COLO668 (cell line): ENCODE measurements around the gene XPNPEP3.
A peak's percentile ranks its signal among the peaks of the same experiment; 100 is the strongest.
"Not testable (repeated sequence)": the region's sequence is repeated elsewhere in the genome, so short reads cannot be mapped to it uniquely, and the experiment has no call there.

Experiments used
- DNase-seq: peaks from one replicate; lab custom pipeline; 2025; ENCODE audit not compliant: unreplicated experiment; lab: John Stamatoyannopoulos, UW

Gene XPNPEP3

GRCh38 chr22:40856513-40857308, at the start of gene XPNPEP3, which contains the start of gene ST13:
XPNPEP3 (plus strand) TSS chr22:40857148; CDS start chr22:40857182, 34 bp downstream.
ST13 (minus strand) TSS chr22:40856639; CDS start chr22:40856540, 99 bp downstream.
- DNase-seq = peak; percentile 97

GRCh38 chr22:40808018-40808841, 48.7 kb upstream of the XPNPEP3 start:
- no peak for DNase-seq

- no peak for DNase-seq
These were observed 43.0 kb upstream of the XPNPEP3 start for GRCh38 chr22:40813912-40814315.

GRCh38 chr22:40817737-40818136, 39.2 kb upstream of the XPNPEP3 start:
- no peak for DNase-seq

GRCh38 chr22:40818192-40818746, 38.7 kb upstream of the XPNPEP3 start:
- no peak for DNase-seq

- peak; percentile 94 for DNase-seq
These were observed 38.0 kb upstream of the XPNPEP3 start, which contains the start of gene SLC25A17 for GRCh38 chr22:40818747-40819598. SLC25A17 (minus strand) TSS chr22:40819346; CDS start chr22:40819248, 98 bp downstream.

- no peak for DNase-seq
These were observed 37.3 kb upstream of the XPNPEP3 start for GRCh38 chr22:40819599-40820140.

GRCh38 chr22:40823426-40823825, 33.5 kb upstream of the XPNPEP3 start:
- no peak for DNase-seq

GRCh38 chr22:40826292-40826691, 30.7 kb upstream of the XPNPEP3 start:
- DNase-seq = not testable (repeated sequence)

GRCh38 chr22:40826984-40827741, 29.8 kb upstream of the XPNPEP3 start:
- no peak for DNase-seq

- DNase-seq = no peak
These were observed 27.8 kb upstream of the XPNPEP3 start for GRCh38 chr22:40829131-40829530.

GRCh38 chr22:40834619-40835018, 22.3 kb upstream of the XPNPEP3 start:
- DNase-seq = no peak

GRCh38 chr22:40838486-40838885, 18.5 kb upstream of the XPNPEP3 start:
- DNase-seq = no peak

- no peak for DNase-seq
These were observed 12.0 kb upstream of the XPNPEP3 start for GRCh38 chr22:40844951-40845350.

- not testable (repeated sequence) for DNase-seq
These were observed 11.1 kb upstream of the XPNPEP3 start for GRCh38 chr22:40845816-40846215.

- no peak for DNase-seq
These were observed 3.6 kb upstream of the XPNPEP3 start for GRCh38 chr22:40853333-40853732.

GRCh38 chr22:40853961-40854360, 3.0 kb upstream of the XPNPEP3 start:
- no peak for DNase-seq

- DNase-seq = no peak
These were observed 1.6 kb upstream of the XPNPEP3 start for GRCh38 chr22:40855071-40855978.
